ENCODE measurements around the gene RSF1.

Gene RSF1

DNA sequence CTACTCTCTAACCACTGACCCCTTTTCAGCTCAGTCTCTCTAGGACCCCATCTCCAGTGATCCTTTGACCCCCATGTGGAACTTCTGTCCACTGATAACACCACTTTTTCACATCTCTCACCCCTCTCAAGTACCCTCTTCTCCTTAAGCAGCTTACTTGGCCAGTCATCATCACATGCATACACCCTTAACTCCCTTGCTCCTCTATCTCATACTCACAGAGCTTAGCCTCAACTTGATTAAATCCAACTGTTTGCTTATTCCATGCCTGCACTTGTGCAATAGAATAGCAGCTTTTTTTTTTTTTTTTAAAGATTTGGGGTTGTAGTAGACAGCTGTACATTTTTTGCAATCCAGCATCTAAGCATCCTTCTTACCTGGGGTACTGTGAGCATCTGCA lies 208.6 kb downstream of the RSF1 start:
- DNase-seq (ENCODE audit: low read depth in 2 of 2): no peak
